HAP-1 (cell line): Measurements from ENCODE around the gene KRTAP4-9.
"Not testable (repeated sequence)": the region's sequence is repeated elsewhere in the genome, so short reads cannot be mapped to it uniquely, and the experiment has no call there.

Source experiments
- DNase-seq, 2 experiments: peaks; one replicate each; pipeline ENCODE4 v3.0.0-alpha.2; 2016 to 2020; ENCODE audit warnings: low spot score in 2 of 2
- H3K27me3 ChIP-seq: fragments of 250-450 bp; sonication (Bioruptor Pico); 2 replicates; pipeline ENCODE4 v1.5.1; 2020; ENCODE audit warnings: low read depth, mild to moderate bottlenecking, moderate library complexity
- H3K36me3 ChIP-seq: fragments of 250-450 bp; sonication (Bioruptor Pico); replicated peaks from 2 replicates; pipeline ENCODE4 v1.5.1; 2020; ENCODE audit warnings: mild to moderate bottlenecking
- H3K4me1 ChIP-seq: fragments of 250-450 bp; sonication (Bioruptor Pico); 2 replicates; pipeline ENCODE4 v1.5.1; 2020; ENCODE audit warnings: mild to moderate bottlenecking
- H3K4me3 ChIP-seq: fragments of 250-450 bp; sonication (Bioruptor Pico); 2 replicates; pipeline ENCODE4 v1.5.1; 2020; ENCODE audit warnings: mild to moderate bottlenecking, moderate library complexity
- H3K9me3 ChIP-seq: fragments of 250-450 bp; sonication (Bioruptor Pico); 2 replicates; pipeline ENCODE4 v1.5.1; 2020; ENCODE audit warnings: mild to moderate bottlenecking, moderate library complexity
- in situ Hi-C: fragments of 300-500 bp; cut with MboI; formaldehyde crosslinking; loops from 3 replicates; pipeline ENCODE4 v1.14.3; 2020; ENCODE audit warnings: low sequenced_read_pairs, inconsistent platforms, mixed read lengths

KRTAP4-9 gene

DNA sequence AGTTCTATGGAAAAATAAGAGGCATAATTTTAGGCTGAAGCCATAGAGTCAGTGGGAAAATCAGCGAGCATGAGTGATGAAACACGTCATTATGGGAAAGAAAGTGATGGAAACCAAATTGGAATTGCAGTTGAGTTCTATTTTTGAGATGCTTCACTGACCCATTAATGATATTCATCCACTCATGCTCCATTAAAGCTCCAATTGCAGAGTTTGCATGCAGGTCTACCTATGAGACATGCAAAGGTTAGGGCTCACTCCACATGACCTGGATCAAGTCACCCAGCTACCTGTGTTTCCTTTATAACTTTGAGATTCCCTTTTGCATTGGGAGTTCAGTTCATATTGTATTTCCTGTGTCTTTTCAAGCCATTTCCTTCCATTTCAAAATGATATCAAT, 31.5 kb upstream of the KRTAP4-9 start:
- no peak overlapping the region for H3K4me3 ChIP-seq
- no peaks in the 10 kb centered on the region for H3K9me3 ChIP-seq
- peaks cover 5% of the 10 kb centered on the region; the same call in 1 of the 2 replicates for H3K4me1 ChIP-seq
- H3K27me3 ChIP-seq: no peaks in the 10 kb centered on the region
- no peak for DNase-seq
- in situ Hi-C loops: no loop called here
- no peaks in the 10 kb centered on the region for H3K36me3 ChIP-seq

DNA sequence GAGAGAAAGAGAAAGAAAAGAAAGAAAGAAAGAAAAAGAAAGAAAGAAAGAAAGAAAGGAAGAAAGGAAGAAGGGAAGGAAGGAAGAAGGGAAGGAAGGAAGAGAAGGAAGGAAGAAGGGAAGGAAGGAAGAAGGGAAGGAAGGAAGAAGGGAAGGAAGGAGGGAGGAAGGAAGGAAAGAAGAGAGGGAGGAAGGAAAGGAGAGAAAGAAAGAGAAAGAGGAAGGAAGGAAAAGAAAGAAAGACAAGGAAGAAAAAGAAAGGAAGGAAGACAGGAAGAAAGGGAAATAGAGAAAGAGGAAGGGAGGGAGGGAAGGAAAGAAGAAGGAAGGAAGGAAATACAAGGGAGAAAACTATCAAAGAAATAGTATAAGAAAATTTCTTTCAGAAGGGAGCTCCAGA, 28.4 kb upstream of the KRTAP4-9 start:
- no peak for DNase-seq
- H3K27me3 ChIP-seq: no peaks in the 10 kb centered on the region
- no peaks in the 10 kb centered on the region for H3K9me3 ChIP-seq
- H3K36me3 ChIP-seq: no peaks in the 10 kb centered on the region
- peaks cover 5% of the 10 kb centered on the region; the same call in 1 of the 2 replicates for H3K4me1 ChIP-seq
- in situ Hi-C loops: no loop called here
- H3K4me3 ChIP-seq: no peak overlapping the region

DNA sequence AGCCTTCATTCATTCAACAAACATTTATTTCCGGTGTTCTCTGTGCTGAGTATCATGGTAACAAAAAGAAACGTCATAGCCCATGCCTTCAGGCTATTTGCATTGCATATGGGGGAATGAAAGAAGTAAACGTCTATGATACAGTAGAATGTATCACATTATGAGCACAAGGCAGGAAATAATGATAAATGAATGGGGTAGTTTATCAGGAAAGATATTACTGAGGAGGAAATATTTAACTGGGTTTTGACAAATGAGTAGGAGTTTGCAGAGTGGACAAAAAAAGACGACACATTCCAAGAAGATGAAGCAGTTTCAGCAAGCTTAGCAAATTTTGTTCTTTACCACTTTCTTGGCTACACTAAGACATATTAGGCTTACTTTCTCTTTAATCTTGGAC, 22.6 kb upstream of the KRTAP4-9 start:
- Histone ChIP-seq H3K4me1 (peaks cover 5% of the 10 kb centered on the region; the same call in 1 of the 2 replicates), H3K4me3 (no peak overlapping the region), H3K27me3 (no peaks in the 10 kb centered on the region), H3K36me3 (no peaks in the 10 kb centered on the region), H3K9me3 (no peaks in the 10 kb centered on the region)
- DNase-seq: no peak
- in situ Hi-C loops: no loop called here

DNA sequence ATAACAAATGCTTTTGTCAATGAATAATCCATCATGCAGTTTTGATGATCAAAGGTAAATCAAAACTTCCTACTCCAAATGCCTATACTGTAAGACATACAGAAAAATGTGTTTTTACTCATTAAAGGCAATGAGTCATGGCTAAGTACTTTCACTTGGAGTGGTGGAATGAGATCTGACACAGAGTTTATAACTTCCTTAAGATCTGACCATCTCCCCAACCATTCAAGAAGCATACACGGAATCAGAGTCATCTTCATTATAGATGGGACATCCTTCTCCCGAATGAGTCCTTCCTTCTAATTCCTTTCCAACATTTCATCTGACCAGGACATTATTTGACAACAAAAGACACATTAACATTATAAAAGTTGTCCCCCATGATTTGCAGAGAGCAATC, 21.8 kb upstream of the KRTAP4-9 start:
- DNase-seq: not testable (repeated sequence)

DNA sequence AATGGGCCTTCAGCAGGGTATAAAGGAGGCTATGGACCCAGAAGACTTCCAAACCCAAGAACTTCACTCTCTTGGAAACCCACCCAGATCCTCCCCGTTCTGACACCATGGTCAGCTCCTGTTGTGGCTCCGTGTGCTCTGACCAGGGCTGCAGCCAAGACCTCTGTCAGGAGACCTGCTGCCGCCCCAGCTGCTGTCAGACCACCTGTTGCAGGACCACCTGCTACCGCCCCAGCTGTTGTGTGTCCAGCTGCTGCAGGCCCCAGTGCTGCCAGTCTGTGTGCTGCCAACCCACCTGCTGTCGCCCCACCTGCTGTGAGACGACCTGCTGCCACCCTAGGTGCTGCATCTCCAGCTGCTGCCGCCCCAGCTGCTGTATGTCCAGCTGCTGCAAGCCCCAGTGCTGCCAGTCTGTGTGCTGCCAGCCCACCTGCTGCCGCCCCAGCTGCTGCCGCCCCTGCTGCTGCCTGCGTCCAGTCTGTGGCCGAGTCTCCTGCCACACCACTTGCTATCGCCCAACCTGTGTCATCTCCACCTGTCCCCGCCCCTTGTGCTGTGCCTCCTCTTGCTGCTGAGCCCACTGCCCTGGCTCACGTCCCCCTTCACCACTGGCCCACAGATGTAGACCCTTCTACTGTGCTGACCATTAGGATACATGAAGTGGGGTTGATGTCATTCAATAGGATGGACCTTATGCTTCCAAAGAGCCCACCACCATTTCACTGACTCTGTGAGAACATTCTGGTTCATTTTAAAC, 20.9 kb upstream of the KRTAP4-9 start, which contains the start of gene KRTAP4-7:
Gene KRTAP4-7, plus strand, starts transcription at position 51 of the 757 bp plus-strand sequence. Its CDS starts 57 bp downstream, at position 108.
- H3K27me3 ChIP-seq, H3K9me3 ChIP-seq, H3K4me3 ChIP-seq, H3K36me3 ChIP-seq, DNase-seq, in situ Hi-C loops, H3K4me1 ChIP-seq: not testable (repeated sequence)

More for the DNA sequence above, 21.8 kb upstream of the KRTAP4-9 start:
- H3K27me3 ChIP-seq, H3K9me3 ChIP-seq, H3K4me1 ChIP-seq, H3K36me3 ChIP-seq, H3K4me3 ChIP-seq, in situ Hi-C loops: not testable (repeated sequence)

DNA sequence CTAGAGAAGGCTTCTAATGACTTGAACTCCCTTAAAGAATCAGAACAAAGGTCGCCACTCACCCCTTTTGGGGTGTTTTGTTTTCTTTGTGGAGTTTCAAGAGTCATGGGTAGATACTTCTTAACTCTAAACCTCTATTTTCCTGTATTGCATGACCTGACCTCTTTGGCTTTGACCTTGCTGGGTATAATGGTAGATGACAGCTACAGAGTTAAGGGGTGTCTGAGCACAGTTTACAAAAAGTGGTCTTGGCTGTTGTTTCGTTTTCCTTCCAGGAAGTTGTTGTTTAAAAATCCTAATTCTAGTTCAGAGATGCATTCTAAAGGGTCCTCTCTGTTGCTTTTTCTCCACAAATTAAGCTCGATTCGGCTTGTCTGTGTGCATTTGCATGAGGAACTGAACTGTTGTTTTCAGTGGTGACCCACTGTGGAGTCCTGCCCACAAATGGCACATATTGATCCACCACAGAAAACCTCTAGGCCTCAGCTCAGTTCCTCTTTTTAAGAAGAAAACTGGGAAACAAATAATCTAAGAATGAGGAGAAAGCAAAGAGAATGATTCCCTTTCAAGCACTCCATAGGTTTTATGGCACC, 16.3 kb upstream of the KRTAP4-9 start:
- H3K4me1 ChIP-seq, H3K36me3 ChIP-seq, H3K27me3 ChIP-seq, DNase-seq, H3K4me3 ChIP-seq, H3K9me3 ChIP-seq, in situ Hi-C loops: not testable (repeated sequence)

DNA sequence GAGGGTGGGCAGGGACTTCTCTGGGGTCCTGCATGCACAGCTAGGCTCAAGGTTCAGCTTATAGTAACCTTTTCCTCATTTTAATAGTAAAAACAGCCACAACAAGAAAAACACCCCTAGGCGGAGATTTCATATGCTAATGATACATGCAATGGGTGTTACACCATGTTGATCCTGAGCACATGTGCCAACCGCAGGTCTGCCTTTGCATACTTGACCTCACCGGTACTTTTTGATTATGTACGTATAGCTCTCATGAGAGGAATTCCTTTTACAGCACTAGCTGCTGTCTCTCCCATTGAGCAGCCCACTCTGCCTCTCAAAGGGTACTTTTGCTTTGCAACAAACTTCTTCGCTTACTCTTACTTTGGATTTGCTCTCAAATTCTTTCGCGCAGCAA, 9.1 kb upstream of the KRTAP4-9 start:
- H3K27me3 ChIP-seq: no peaks in the 10 kb centered on the region
- H3K4me1 ChIP-seq: no peaks in the 10 kb centered on the region
- in situ Hi-C loops: no loop called here
- H3K4me3 ChIP-seq: no peak overlapping the region
- no peak for DNase-seq
- H3K9me3 ChIP-seq: no peaks in the 10 kb centered on the region
- no peaks in the 10 kb centered on the region for H3K36me3 ChIP-seq

DNA sequence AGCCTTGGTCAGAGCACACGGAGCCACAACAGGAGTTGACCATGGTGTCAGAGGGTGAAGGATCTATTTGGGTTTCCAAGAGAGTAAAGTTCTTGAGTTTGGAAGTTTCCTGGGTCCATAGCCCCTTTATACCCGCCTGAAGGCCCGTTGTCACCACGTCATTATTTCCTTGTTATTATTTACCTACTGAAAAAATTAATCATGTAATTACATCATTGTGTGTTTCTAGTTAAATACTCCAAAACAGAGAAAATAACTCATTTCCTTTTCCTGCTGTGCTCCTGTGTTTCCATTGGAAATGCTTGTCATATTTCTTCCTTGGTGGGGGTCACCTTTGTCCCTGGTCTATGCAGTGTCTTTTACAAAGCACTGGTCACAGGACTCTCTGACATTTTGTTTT, 7.1 kb upstream of the KRTAP4-9 start, which contains the start of gene KRTAP4-8:
Gene KRTAP4-8, minus strand, starts transcription at position 101 of the 400 bp plus-strand sequence. Its CDS starts 58 bp downstream, at position 43.
- DNase-seq: no peak
- Histone ChIP-seq H3K36me3 (no peaks in the 10 kb centered on the region), H3K27me3 (no peaks in the 10 kb centered on the region), H3K4me1 (no peaks in the 10 kb centered on the region), H3K4me3 (no peak within 1 kb of the TSS), H3K9me3 (no peaks in the 10 kb centered on the region)
- in situ Hi-C loops: no loop called here

DNA sequence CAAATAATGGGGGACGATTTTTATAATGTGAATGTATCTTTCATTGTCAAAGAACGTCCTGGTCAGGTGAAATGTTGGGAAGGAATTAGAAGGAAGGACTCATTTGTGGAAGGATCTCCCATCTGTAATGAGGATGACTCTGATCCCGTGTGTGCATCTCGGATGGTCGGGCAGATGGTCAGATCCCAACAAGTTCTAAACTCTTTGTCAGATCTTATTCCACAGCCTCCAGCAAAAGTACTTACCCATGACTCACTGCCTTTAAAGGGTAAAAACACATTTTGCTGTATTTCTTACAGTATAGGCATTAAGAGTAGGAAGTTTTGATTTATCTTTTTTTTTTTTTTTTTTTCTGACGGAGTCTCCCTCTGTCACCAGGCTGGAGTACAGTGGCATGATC, 6.7 kb upstream of the KRTAP4-9 start:
- H3K36me3 ChIP-seq: no peaks in the 10 kb centered on the region
- no peak overlapping the region for H3K4me3 ChIP-seq
- in situ Hi-C loops: no loop called here
- DNase-seq: no peak
- no peaks in the 10 kb centered on the region for H3K27me3 ChIP-seq
- H3K4me1 ChIP-seq: no peaks in the 10 kb centered on the region
- H3K9me3 ChIP-seq: no peaks in the 10 kb centered on the region

DNA sequence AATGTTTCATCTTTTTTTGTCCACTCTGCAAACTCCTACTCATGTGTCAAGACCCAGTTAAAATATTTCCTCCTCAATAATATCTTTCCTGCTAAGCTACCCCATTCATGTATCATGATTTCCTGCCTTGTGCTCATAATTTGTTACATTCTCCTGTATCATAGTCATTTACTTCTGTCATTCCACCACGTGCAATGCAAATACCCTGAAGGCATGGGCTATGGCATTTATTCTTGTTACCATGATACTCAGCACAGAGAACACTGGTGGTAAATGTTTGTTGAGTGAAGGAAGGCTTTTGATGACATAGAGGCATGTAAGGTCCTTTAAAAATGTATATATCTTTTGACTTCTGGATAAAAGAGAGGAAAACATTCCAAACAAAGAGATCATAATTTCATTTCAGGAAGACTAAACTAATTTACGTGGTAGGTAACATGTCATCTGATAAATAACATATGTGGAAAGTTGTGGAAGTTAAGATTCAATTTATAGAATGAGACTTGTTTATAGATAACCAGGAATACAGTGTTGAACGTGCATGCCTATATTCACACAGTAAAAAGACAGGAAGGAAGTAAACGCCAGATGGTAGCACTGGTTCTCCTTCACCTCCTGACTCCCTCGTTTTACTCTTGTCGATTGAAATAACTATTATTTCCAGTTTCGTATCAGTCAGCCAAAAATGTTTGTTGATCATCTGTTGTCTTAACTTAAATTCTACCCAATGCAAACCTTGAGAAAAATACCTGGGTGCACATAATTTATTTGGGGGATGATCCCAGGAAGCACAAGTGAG, 5.3 kb upstream of the KRTAP4-9 start:
- H3K4me1 ChIP-seq, H3K9me3 ChIP-seq, H3K27me3 ChIP-seq, in situ Hi-C loops, H3K4me3 ChIP-seq, H3K36me3 ChIP-seq, DNase-seq: not testable (repeated sequence)

DNA sequence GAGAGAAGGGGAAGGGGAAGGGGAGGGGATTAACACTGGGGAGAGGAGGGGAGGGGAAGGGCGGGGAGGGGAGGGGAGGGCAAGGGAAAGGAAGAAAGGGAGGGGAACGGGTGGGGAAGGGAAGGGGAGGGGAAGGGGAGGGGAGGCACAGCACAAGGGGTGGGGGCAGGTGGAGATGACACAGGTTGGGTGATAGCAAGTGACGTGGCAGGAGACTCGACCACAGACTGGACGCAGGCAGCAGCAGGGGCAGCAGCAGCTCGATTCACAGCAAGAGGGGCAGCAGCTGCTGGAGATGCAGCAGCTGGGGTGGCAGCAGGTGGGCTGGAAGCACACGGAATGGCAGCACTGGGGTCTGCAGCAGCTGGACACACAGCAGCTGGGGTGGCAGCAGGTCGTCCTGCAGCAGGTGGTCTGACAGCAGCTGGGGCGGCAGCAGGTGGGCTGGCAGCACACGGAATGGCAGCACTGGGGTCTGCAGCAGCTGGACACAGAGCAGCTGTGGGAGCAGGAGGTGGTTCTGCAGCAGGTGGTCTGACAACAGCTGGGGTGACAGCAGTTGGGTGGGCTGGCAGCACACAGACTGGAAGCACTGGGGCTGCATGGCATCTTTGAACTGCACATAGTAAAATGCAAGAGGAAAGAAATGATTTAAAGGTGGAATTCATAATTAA, 3.5 kb upstream of the KRTAP4-9 start, which contains the start of gene KRTAP4-16:
Gene KRTAP4-16, minus strand, starts transcription at position 624 of the 674 bp plus-strand sequence. Its CDS starts 0 bp downstream, at position 624.
- no peaks in the 10 kb centered on the region for H3K27me3 ChIP-seq
- DNase-seq: no peak
- H3K9me3 ChIP-seq: no peaks in the 10 kb centered on the region
- H3K4me1 ChIP-seq: no peaks in the 10 kb centered on the region
- H3K36me3 ChIP-seq: no peaks in the 10 kb centered on the region
- no peak within 1 kb of the TSS for H3K4me3 ChIP-seq
- in situ Hi-C loops: no loop called here

DNA sequence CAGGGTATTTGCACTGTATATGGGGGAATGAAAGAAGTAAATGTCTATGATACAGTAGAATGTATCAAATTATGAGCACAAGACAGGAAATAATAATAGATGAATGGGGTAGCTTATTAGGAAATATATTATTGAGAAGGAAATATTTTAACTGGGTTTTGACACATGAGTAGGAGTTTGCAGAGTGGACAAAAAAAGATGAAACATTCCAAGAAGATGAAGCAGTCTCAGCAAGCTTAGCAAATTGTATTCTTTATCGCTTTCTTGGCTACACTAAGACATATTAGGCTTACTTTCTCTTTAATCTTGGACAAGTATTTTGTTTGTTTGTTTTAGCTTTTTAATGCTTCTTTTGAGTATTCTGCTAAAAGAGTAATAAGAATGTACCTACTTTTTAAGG, 1.3 kb upstream of the KRTAP4-9 start:
- in situ Hi-C loops: no loop called here

DNA sequence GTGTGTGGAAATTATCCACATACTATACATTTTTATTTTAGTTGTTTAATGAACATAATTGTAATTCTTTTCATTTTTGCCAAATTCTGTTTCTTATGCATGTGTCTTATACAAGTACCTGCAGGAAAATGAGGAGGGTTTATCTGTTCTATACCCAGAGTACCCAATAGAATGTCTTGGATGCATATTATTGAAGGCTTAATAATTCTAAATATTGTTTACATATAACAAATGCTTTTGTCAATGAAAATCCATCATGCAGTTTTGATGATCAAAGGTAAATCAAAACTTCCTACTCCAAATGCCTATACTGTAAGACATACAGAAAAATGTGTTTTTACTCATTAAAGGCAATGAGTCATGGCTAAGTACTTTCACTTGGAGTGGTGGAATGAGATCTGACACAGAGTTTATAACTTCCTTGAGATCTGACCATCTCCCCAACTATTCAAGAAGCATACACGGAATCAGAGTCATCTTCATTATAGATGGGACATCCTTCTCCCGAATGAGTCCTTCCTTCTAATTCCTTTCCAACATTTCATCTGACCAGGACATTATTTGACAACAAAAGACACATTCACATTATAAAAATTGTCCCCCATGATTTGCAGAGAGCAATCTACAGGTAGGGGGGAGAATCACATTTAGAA, 677 bp upstream of the KRTAP4-9 start:
- H3K4me3 ChIP-seq, DNase-seq, H3K4me1 ChIP-seq, in situ Hi-C loops, H3K27me3 ChIP-seq, H3K36me3 ChIP-seq, H3K9me3 ChIP-seq: not testable (repeated sequence)

More for the DNA sequence above, 1.3 kb upstream of the KRTAP4-9 start:
- Histone ChIP-seq H3K4me1 (no peaks in the 10 kb centered on the region), H3K27me3 (no peaks in the 10 kb centered on the region), H3K9me3 (no peaks in the 10 kb centered on the region), H3K36me3 (no peaks in the 10 kb centered on the region), H3K4me3 (no peak overlapping the region)
- no peak for DNase-seq
